HCT116 (cell line): ENCODE data around the gene TTC9. TPM values are rescaled to one million over a fixed set of nuclear protein-coding genes. Genes with fewer than 3 reads are reported as not detected.

Experiments
- ATAC-seq: fragments of 200-7000 bp; cut with Tn5 transposase; 2 replicates; pipeline ENCODE4 v1.9.1; 2020; ENCODE audit warnings: mild to moderate bottlenecking, moderate library complexity
- BruUV-seq: library from RNA; stranded (reverse); fragments of 400-500 nt; replicated peaks from 2 replicates; lab custom pipeline; 2021; lab: Mats Ljungman, UMichigan
- CTCF ChIA-PET: fragments of 300-600 bp; sonication (Branson Sonifier 250); formaldehyde crosslinking; loops from one replicate; lab custom pipeline; 2021; ENCODE audit warnings: antibody characterized with exemption; lab: Charles Lee
- POLR2A ChIA-PET: fragments of 300-600, 350-600 bp; sonication (Branson Sonifier 250); formaldehyde crosslinking; loops from one replicate; lab custom pipeline; 2021; ENCODE audit warnings: antibody characterized with exemption; lab: Charles Lee
- RAD21 ChIA-PET, 2 experiments: fragments of 300-600 bp; sonication (Branson Sonifier 250); formaldehyde crosslinking; loops; one replicate each; lab custom pipeline; 2023; ENCODE audit warnings: low total read pairs in 2 of 2; ENCODE audit not compliant: uncharacterized antibody in 2 of 2, unreplicated experiment in 2 of 2, low non-redundant PET in 1 of 2; lab: Charles Lee
- DNase-seq: peaks from one replicate; pipeline ENCODE4 v3.0.0-alpha.2; 2010; ENCODE audit warnings: low read depth, low spot score
- H2AFZ ChIP-seq: fragments of 200-600 bp; shearing (Covaris generic), sonication (generic); 2 replicates; pipeline ENCODE4 v1.6.1; 2017; ENCODE audit warnings: low read depth, mixed run types, mixed read lengths, antibody characterized with exemption, low read length; ENCODE audit not compliant: poor library complexity, severe bottlenecking
- H3K27ac ChIP-seq: 2 replicates; pipeline ENCODE4 v1.5.1; 2012; ENCODE audit warnings: low read depth, low read length
- H3K27me3 ChIP-seq: fragments of 200-600 bp; sonication (generic); 2 replicates; pipeline ENCODE4 v1.6.1; 2016; ENCODE audit warnings: mixed run types, low read length, mixed read lengths; ENCODE audit not compliant: insufficient read depth
- H3K36me3 ChIP-seq, 2 experiments: fragments of 200-500 bp in 1 of 2; fragments of 200-600 bp in 1 of 2; sonication (Bioruptor generic) in 1 of 2; sonication (generic) in 1 of 2; 2 replicates each; pipeline versions ENCODE4 v1.5.1 to v1.6.1; 2014 to 2016; ENCODE audit warnings: low read length in 2 of 2, inconsistent platforms in 1 of 2, mixed read lengths in 1 of 2, mixed run types in 1 of 2; ENCODE audit not compliant: insufficient read depth in 2 of 2, control insufficient read depth in 1 of 2
- H3K4me1 ChIP-seq, 2 experiments: fragments of 200-600 bp in 1 of 2; sonication (generic) in 1 of 2; 2 replicates each; pipeline versions ENCODE4 v1.5.1 to v1.6.1; 2012 to 2017; ENCODE audit warnings: low read length in 2 of 2, inconsistent platforms in 1 of 2, mild to moderate bottlenecking in 1 of 2, mixed read lengths in 1 of 2, mixed run types in 1 of 2, moderate library complexity in 1 of 2; ENCODE audit not compliant: insufficient read depth in 2 of 2, control insufficient read depth in 1 of 2
- H3K4me2 ChIP-seq: fragments of 200-600 bp; sonication (generic); 2 replicates; pipeline ENCODE4 v1.6.1; 2017; ENCODE audit warnings: mixed run types, low read length, mixed read lengths
- H3K4me3 ChIP-seq, 2 experiments: fragments of 200-600 bp in 1 of 2; sonication (generic) in 1 of 2; replicated peaks in 1 of 2; 2 replicates each; pipeline ENCODE4 v1.5.1; 2011 to 2016; ENCODE audit warnings: low read length in 2 of 2, control low read depth in 1 of 2, low read depth in 1 of 2, mild to moderate bottlenecking in 1 of 2, mixed read lengths in 1 of 2, mixed run types in 1 of 2
- H3K79me2 ChIP-seq: fragments of 200-600 bp; sonication (generic); 2 replicates; pipeline ENCODE4 v1.6.1; 2017; ENCODE audit warnings: mild to moderate bottlenecking, mixed run types, low read length, moderate library complexity, mixed read lengths; ENCODE audit not compliant: insufficient read depth
- H3K9ac ChIP-seq: fragments of 200-600 bp; sonication (generic); 2 replicates; pipeline ENCODE4 v1.6.1; 2016; ENCODE audit warnings: low read length, mixed read lengths
- H3K9me2 ChIP-seq: fragments of 200-600 bp; sonication (generic), shearing (Covaris generic); 2 replicates; pipeline ENCODE4 v1.6.1; 2017; ENCODE audit warnings: mixed run types, mild to moderate bottlenecking, moderate library complexity; ENCODE audit not compliant: insufficient read depth
- H3K9me3 ChIP-seq, 2 experiments: fragments of 200-500 bp in 1 of 2; fragments of 200-600 bp in 1 of 2; sonication (Bioruptor generic) in 1 of 2; sonication (generic) in 1 of 2; 2 replicates each; pipeline ENCODE4 v1.6.1; 2014 to 2017; ENCODE audit warnings: low read length in 2 of 2, mixed read lengths in 2 of 2, inconsistent platforms in 1 of 2, low read depth in 1 of 2, mild to moderate bottlenecking in 1 of 2, mixed run types in 1 of 2, moderate library complexity in 1 of 2; ENCODE audit not compliant: control insufficient read depth in 1 of 2, insufficient read depth in 1 of 2
- H4K20me1 ChIP-seq: fragments of 200-600 bp; sonication (generic), shearing (Covaris generic); 2 replicates; pipeline ENCODE4 v1.6.1; 2017; ENCODE audit warnings: mixed run types, mild to moderate bottlenecking, moderate library complexity; ENCODE audit not compliant: insufficient read depth
- CBX3 ChIP-seq: IDR thresholded peaks from 2 replicates; pipeline ENCODE4 v1.6.1; 2012; ENCODE audit warnings: low read depth
- CEBPB ChIP-seq: IDR thresholded peaks from 2 replicates; pipeline ENCODE4 v1.6.1; 2012; ENCODE audit warnings: low read depth
- ELF1 ChIP-seq: IDR thresholded peaks from 2 replicates; pipeline ENCODE4 v1.6.1; 2012; ENCODE audit warnings: low read depth, borderline replicate concordance
- EZH2 ChIP-seq: fragments of 200-600 bp; sonication (generic); IDR thresholded peaks from 2 replicates; pipeline ENCODE4 v1.6.1; 2017; ENCODE audit warnings: antibody characterized with exemption, mixed run types
- EZH2phosphoT487 ChIP-seq: fragments of 200-600 bp; IDR thresholded peaks from 2 replicates; pipeline ENCODE4 v1.6.1; 2018; ENCODE audit warnings: antibody characterized with exemption, borderline replicate concordance
- FOSL1 ChIP-seq: IDR thresholded peaks from 2 replicates; pipeline ENCODE4 v1.6.1; 2012; ENCODE audit warnings: low read depth
- POLR2A ChIP-seq: IDR thresholded peaks from 2 replicates; pipeline ENCODE4 v1.7.0; 2011; ENCODE audit warnings: borderline replicate concordance; ENCODE audit not compliant: insufficient read depth, insufficient read length; ENCODE audit errors: extremely low read depth
- POLR2AphosphoS5 ChIP-seq: IDR thresholded peaks from 2 replicates; pipeline ENCODE4 v1.6.1; 2011; ENCODE audit warnings: mild to moderate bottlenecking, low read depth, low read length, moderate library complexity
- RAD21 ChIP-seq: IDR thresholded peaks from 2 replicates; pipeline ENCODE4 v1.6.1; 2012; ENCODE audit warnings: low read depth, mild to moderate bottlenecking
- SP1 ChIP-seq: IDR thresholded peaks from 2 replicates; pipeline ENCODE4 v1.6.1; 2012; ENCODE audit warnings: low read depth
- TCF7L2 ChIP-seq: IDR thresholded peaks from 2 replicates; pipeline ENCODE4 v1.7.0; 2011; ENCODE audit warnings: borderline replicate concordance, inconsistent platforms; ENCODE audit not compliant: insufficient read depth, insufficient read length; ENCODE audit errors: extremely low read depth
- ZFX ChIP-seq: fragments of 450-650 bp; IDR thresholded peaks from 2 replicates; pipeline ENCODE4 v1.6.1; 2017
- ZNF274 ChIP-seq: fragments of 200-500 bp; sonication (Bioruptor generic); IDR thresholded peaks from 2 replicates; pipeline ENCODE4 v1.6.1; 2014; ENCODE audit warnings: mild to moderate bottlenecking, low read depth, low read length, inconsistent platforms
- intact Hi-C: fragments of 100-400 bp; cut with micrococcal nuclease; formaldehyde crosslinking; loops from 2 replicates; pipeline ENCODE4 v1.10.0; 2022
- total RNA-seq: library from RNA; stranded (reverse); gene quantifications from one replicate; pipeline ENCODE4 v1.2.1, GENCODE V29; 2021; ENCODE audit not compliant: unreplicated experiment
- TF ChIP-seq, protein P1 (sequence below): IDR thresholded peaks from 2 replicates; pipeline ENCODE4 v1.6.1; 2012; ENCODE audit warnings: low read depth
- TF ChIP-seq, protein P2 (sequence below): IDR thresholded peaks from 2 replicates; pipeline ENCODE4 v1.6.1; 2011; ENCODE audit warnings: mild to moderate bottlenecking, low read length, moderate library complexity; ENCODE audit not compliant: insufficient replicate concordance; ENCODE audit errors: extremely low read depth

TTC9 gene
- total RNA-seq, 1 experiment from 2014 or later, result 2.4 TPM

DNA sequence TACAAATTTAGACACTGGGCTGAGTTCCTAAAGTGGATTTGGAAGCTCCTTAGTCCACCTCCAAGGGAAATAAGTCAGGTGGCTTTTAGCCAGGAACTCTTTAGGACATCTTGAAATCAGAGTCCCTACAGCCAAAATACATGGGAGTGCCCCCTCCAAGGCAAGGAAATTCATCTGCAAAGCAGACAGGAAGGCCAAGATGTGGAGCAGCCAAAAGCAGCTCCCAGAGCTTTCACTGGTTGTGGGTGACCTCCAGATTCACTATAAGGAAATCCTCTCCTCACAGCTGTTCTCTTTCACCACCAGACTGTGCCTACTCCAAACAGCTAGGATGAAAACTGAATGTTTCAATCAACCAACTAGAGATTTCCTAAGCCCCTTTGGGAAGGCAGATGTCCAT lies 6.6 kb downstream of the TTC9 start:
- BruUV-seq, result no TSS peak
- peaks cover 2 to 5% of the 10 kb centered on the region in 2 experiments; a peak in 1 of 4 replicates for H3K4me1 ChIP-seq
- ChIA-PET RAD21 (no interaction called here), POLR2A (no interaction called here), CTCF (no interaction called here)
- H3K4me2 ChIP-seq, result no peak overlapping the region
- H3K27me3 ChIP-seq, result no peaks in the 10 kb centered on the region
- H3K9me2 ChIP-seq, result no peaks in the 10 kb centered on the region
- TF ChIP-seq CEBPB (no peak), POLR2A (no peak), EZH2 (no peak), FOSL1 (no peak), RAD21 (no peak), CBX3 (no peak), SP1 (no peak), TCF7L2 (no peak), ELF1 (no peak), EZH2phosphoT487 (no peak), ZNF274 (no peak), POLR2AphosphoS5 (no peak), ZFX (no peak)
- TF ChIP-seq, protein P1, sequence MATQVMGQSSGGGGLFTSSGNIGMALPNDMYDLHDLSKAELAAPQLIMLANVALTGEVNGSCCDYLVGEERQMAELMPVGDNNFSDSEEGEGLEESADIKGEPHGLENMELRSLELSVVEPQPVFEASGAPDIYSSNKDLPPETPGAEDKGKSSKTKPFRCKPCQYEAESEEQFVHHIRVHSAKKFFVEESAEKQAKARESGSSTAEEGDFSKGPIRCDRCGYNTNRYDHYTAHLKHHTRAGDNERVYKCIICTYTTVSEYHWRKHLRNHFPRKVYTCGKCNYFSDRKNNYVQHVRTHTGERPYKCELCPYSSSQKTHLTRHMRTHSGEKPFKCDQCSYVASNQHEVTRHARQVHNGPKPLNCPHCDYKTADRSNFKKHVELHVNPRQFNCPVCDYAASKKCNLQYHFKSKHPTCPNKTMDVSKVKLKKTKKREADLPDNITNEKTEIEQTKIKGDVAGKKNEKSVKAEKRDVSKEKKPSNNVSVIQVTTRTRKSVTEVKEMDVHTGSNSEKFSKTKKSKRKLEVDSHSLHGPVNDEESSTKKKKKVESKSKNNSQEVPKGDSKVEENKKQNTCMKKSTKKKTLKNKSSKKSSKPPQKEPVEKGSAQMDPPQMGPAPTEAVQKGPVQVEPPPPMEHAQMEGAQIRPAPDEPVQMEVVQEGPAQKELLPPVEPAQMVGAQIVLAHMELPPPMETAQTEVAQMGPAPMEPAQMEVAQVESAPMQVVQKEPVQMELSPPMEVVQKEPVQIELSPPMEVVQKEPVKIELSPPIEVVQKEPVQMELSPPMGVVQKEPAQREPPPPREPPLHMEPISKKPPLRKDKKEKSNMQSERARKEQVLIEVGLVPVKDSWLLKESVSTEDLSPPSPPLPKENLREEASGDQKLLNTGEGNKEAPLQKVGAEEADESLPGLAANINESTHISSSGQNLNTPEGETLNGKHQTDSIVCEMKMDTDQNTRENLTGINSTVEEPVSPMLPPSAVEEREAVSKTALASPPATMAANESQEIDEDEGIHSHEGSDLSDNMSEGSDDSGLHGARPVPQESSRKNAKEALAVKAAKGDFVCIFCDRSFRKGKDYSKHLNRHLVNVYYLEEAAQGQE, result no peak
- TF ChIP-seq, protein P2, sequence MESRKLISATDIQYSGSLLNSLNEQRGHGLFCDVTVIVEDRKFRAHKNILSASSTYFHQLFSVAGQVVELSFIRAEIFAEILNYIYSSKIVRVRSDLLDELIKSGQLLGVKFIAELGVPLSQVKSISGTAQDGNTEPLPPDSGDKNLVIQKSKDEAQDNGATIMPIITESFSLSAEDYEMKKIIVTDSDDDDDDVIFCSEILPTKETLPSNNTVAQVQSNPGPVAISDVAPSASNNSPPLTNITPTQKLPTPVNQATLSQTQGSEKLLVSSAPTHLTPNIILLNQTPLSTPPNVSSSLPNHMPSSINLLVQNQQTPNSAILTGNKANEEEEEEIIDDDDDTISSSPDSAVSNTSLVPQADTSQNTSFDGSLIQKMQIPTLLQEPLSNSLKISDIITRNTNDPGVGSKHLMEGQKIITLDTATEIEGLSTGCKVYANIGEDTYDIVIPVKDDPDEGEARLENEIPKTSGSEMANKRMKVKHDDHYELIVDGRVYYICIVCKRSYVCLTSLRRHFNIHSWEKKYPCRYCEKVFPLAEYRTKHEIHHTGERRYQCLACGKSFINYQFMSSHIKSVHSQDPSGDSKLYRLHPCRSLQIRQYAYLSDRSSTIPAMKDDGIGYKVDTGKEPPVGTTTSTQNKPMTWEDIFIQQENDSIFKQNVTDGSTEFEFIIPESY, result no peak
- no peaks in the 10 kb centered on the region for H3K9me3 ChIP-seq
- no peaks in the 10 kb centered on the region for H3K79me2 ChIP-seq
- H3K9ac ChIP-seq, result no peak overlapping the region
- ATAC-seq, result no peak
- no peaks in the 10 kb centered on the region for H4K20me1 ChIP-seq
- H2AFZ ChIP-seq, result no peak overlapping the region
- intact Hi-C loops, result no loop called here
- H3K36me3 ChIP-seq, result no peaks in the 10 kb centered on the region
- no peak for DNase-seq
- no peak overlapping the region for H3K27ac ChIP-seq
- H3K4me3 ChIP-seq, result no peak overlapping the region
